22Rv1 (cell line): ENCODE data around the gene CSTB.

ENCODE experiments used
- CTCF ChIP-seq: fragments of 450-650 bp; IDR thresholded peaks from 2 replicates; pipeline ENCODE4 v1.5.1; 2017; ENCODE audit warnings: mild to moderate bottlenecking
- ZFX ChIP-seq: fragments of 450-650 bp; IDR thresholded peaks from 2 replicates; pipeline ENCODE4 v1.6.1; 2017; ENCODE audit warnings: antibody characterized with exemption, borderline replicate concordance

GRCh38 chr21:43757601-43758000 lies 18.5 kb downstream of the CSTB start:
- TF ChIP-seq CTCF (no peak), ZFX (no peak)
